GM12878 (cell line): ENCODE measurements around the gene FAM193A. TPM values are rescaled to one million over a fixed set of nuclear protein-coding genes. Genes with fewer than 3 reads are reported as not detected.

Source experiments
- BACH1 ChIP-seq: fragments of 450-650 bp; IDR thresholded peaks from 2 replicates; pipeline ENCODE4 v1.6.1; 2017; ENCODE audit warnings: mild to moderate bottlenecking, borderline replicate concordance
- LARP7 ChIP-seq: fragments of 450-650 bp; IDR thresholded peaks from 2 replicates; pipeline ENCODE4 v1.6.1; 2017; ENCODE audit warnings: mild to moderate bottlenecking
- NBN ChIP-seq: fragments of 450-650 bp; IDR thresholded peaks from 2 replicates; pipeline ENCODE4 v1.6.1; 2016
- NR2C2 ChIP-seq: IDR thresholded peaks from 2 replicates; pipeline ENCODE4 v1.6.1; 2011; ENCODE audit warnings: borderline replicate concordance, low read depth; ENCODE audit not compliant: control insufficient read depth, insufficient read length
- POLR2A ChIP-seq: IDR thresholded peaks from 2 replicates; pipeline ENCODE4 v1.6.1; 2011; ENCODE audit warnings: low read depth, mild to moderate bottlenecking, low read length
- RAD21 ChIP-seq: IDR thresholded peaks from 2 replicates; pipeline ENCODE4 v1.6.1; 2011; ENCODE audit warnings: mild to moderate bottlenecking, low read depth, low read length, moderate library complexity; ENCODE audit not compliant: insufficient read depth
- RB1 ChIP-seq: fragments of 450-650 bp; formaldehyde crosslinking; IDR thresholded peaks from 2 replicates; pipeline ENCODE4 v1.6.1; 2017; ENCODE audit warnings: mild to moderate bottlenecking, borderline replicate concordance
- RFX5 ChIP-seq: IDR thresholded peaks from 2 replicates; pipeline ENCODE4 v1.6.1; 2011; ENCODE audit warnings: low read depth, low read length, improper control_type of control experiment
- SMC3 ChIP-seq: IDR thresholded peaks from 2 replicates; pipeline ENCODE4 v1.6.1; 2011; ENCODE audit warnings: low read length, improper control_type of control experiment, borderline replicate concordance
- TARDBP ChIP-seq: IDR thresholded peaks from 2 replicates; pipeline ENCODE4 v1.6.1; 2016; ENCODE audit warnings: borderline replicate concordance
- polyA plus RNA-seq, 11 experiments: library from polyadenylated mRNA; depleted of rRNA in 4 of 11; unstranded in 6 of 11; stranded (reverse) in 5 of 11; fragments of >200 nt; fragmentation: Nextera tagmentation in 4 of 11; fragmentation: Illumina TruSeq in 1 of 11; extraction: Ambion mirVana in 4 of 11; extraction: Trizol in 1 of 11; gene quantifications; 1 replicate in 1 of 11; 2 replicates in 10 of 11; pipeline versions ENCODE4 v1.2.1 to v1.2.3, GENCODE V29; 2011 to 2016; ENCODE audit warnings: inconsistent platforms in 2 of 11, missing spikeins in 2 of 11, low read depth in 1 of 11
- total RNA-seq, 4 experiments: library from RNA; depleted of rRNA in 3 of 4; stranded (reverse); fragments of >200 nt in 3 of 4; fragmentation: Illumina TruSeq in 1 of 4; extraction: Trizol in 1 of 4; gene quantifications; 2 replicates each; pipeline versions ENCODE4 v1.2.1 to v1.2.3, GENCODE V29; 2013 to 2021
- TF ChIP-seq, protein P1 (sequence below): fragments of 450-650 bp; IDR thresholded peaks from 2 replicates; pipeline ENCODE4 v1.6.1; 2017; ENCODE audit warnings: mild to moderate bottlenecking, moderate library complexity
- TF ChIP-seq, protein P2 (sequence below): fragments of 450-650 bp; conservative IDR thresholded peaks from 2 replicates; pipeline ENCODE4 v1.6.1; 2017; ENCODE audit warnings: mild to moderate bottlenecking, moderate library complexity
- TF ChIP-seq, protein P3 (sequence below): fragments of 450-650 bp; formaldehyde crosslinking; IDR thresholded peaks from 2 replicates; pipeline ENCODE4 v1.4.0; 2022; ENCODE audit warnings: mild to moderate bottlenecking, moderate library complexity
- TF ChIP-seq, protein P4 (sequence below): IDR thresholded peaks from 2 replicates; pipeline ENCODE4 v1.6.1; 2012; ENCODE audit warnings: mild to moderate bottlenecking, low read depth, low read length

FAM193A gene
- total and polyA plus RNA-seq, 10 of the 15 experiments (the other 5 are each of a cell fraction or from before 2014, with no cell fraction given) = 0.52 to 23.3 (median 7.4) TPM

DNA sequence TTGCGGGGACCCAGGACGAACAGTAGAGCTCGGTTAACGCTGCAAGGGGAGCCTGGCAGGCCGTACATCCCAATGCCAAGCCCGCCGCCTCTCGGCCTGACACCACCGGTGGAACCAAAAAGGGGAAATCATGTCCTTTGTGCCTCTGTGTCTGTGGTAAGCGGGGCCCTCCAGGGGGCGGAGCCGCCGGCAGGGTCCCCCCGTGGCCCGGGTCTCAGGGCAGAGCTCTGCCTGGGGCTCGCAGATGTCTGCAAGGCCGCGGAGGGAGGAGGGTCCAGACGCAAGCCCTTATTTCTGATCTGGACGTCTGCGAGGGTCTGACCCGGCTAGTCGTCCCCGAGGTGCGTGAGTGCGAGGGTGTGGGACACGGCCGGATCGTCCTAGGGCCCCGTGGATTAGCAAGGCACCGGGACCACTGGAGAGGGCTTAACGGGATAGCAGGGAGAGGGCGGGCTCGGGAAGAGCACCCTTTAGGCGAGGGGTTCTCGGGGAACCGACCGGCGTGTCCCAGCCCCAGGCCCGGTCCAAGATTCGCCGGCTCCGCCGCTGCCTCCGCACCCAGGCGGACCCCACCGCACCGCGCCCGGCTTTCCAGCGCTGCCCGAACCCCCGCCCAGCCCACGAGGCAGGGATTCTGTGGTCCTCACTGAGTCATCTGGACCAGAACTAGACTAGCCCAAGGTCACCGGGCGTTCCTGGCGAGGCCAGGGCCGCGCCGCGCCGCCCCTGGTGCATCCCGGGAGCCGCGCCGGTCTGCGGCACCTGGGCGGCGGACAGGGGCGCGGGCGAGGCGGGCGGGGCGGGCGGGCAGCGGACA is 863 bp upstream of the FAM193A start (continued):
- TF ChIP-seq, protein P1, sequence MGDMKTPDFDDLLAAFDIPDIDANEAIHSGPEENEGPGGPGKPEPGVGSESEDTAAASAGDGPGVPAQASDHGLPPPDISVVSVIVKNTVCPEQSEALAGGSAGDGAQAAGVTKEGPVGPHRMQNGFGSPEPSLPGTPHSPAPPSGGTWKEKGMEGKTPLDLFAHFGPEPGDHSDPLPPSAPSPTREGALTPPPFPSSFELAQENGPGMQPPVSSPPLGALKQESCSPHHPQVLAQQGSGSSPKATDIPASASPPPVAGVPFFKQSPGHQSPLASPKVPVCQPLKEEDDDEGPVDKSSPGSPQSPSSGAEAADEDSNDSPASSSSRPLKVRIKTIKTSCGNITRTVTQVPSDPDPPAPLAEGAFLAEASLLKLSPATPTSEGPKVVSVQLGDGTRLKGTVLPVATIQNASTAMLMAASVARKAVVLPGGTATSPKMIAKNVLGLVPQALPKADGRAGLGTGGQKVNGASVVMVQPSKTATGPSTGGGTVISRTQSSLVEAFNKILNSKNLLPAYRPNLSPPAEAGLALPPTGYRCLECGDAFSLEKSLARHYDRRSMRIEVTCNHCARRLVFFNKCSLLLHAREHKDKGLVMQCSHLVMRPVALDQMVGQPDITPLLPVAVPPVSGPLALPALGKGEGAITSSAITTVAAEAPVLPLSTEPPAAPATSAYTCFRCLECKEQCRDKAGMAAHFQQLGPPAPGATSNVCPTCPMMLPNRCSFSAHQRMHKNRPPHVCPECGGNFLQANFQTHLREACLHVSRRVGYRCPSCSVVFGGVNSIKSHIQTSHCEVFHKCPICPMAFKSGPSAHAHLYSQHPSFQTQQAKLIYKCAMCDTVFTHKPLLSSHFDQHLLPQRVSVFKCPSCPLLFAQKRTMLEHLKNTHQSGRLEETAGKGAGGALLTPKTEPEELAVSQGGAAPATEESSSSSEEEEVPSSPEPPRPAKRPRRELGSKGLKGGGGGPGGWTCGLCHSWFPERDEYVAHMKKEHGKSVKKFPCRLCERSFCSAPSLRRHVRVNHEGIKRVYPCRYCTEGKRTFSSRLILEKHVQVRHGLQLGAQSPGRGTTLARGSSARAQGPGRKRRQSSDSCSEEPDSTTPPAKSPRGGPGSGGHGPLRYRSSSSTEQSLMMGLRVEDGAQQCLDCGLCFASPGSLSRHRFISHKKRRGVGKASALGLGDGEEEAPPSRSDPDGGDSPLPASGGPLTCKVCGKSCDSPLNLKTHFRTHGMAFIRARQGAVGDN = no peak
- no peak for TF ChIP-seq RFX5
- no peak for TF ChIP-seq NR2C2
- peak; percentile 22; the same call in 1 of the 2 replicates for TF ChIP-seq SMC3
- TF ChIP-seq, protein P2, sequence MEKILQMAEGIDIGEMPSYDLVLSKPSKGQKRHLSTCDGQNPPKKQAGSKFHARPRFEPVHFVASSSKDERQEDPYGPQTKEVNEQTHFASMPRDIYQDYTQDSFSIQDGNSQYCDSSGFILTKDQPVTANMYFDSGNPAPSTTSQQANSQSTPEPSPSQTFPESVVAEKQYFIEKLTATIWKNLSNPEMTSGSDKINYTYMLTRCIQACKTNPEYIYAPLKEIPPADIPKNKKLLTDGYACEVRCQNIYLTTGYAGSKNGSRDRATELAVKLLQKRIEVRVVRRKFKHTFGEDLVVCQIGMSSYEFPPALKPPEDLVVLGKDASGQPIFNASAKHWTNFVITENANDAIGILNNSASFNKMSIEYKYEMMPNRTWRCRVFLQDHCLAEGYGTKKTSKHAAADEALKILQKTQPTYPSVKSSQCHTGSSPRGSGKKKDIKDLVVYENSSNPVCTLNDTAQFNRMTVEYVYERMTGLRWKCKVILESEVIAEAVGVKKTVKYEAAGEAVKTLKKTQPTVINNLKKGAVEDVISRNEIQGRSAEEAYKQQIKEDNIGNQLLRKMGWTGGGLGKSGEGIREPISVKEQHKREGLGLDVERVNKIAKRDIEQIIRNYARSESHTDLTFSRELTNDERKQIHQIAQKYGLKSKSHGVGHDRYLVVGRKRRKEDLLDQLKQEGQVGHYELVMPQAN = peak; percentile 78
- TF ChIP-seq, protein P3, sequence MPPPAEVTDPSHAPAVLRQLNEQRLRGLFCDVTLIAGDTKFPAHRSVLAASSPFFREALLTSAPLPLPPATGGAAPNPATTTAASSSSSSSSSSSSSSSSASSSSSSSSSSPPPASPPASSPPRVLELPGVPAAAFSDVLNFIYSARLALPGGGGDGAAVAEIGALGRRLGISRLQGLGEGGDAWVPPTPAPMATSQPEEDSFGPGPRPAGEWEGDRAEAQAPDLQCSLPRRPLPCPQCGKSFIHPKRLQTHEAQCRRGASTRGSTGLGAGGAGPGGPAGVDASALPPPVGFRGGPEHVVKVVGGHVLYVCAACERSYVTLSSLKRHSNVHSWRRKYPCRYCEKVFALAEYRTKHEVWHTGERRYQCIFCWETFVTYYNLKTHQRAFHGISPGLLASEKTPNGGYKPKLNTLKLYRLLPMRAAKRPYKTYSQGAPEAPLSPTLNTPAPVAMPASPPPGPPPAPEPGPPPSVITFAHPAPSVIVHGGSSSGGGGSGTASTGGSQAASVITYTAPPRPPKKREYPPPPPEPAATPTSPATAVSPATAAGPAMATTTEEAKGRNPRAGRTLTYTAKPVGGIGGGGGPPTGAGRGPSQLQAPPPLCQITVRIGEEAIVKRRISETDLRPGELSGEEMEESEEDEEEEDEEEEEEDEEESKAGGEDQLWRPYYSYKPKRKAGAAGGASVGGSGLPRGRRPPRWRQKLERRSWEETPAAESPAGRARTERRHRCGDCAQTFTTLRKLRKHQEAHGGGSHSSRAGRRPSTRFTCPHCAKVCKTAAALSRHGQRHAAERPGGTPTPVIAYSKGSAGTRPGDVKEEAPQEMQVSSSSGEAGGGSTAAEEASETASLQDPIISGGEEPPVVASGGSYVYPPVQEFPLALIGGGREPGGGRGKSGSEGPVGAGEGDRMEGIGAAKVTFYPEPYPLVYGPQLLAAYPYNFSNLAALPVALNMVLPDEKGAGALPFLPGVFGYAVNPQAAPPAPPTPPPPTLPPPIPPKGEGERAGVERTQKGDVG = no peak
- no peak for TF ChIP-seq RB1
- no peak for TF ChIP-seq BACH1
- TF ChIP-seq, protein P4, sequence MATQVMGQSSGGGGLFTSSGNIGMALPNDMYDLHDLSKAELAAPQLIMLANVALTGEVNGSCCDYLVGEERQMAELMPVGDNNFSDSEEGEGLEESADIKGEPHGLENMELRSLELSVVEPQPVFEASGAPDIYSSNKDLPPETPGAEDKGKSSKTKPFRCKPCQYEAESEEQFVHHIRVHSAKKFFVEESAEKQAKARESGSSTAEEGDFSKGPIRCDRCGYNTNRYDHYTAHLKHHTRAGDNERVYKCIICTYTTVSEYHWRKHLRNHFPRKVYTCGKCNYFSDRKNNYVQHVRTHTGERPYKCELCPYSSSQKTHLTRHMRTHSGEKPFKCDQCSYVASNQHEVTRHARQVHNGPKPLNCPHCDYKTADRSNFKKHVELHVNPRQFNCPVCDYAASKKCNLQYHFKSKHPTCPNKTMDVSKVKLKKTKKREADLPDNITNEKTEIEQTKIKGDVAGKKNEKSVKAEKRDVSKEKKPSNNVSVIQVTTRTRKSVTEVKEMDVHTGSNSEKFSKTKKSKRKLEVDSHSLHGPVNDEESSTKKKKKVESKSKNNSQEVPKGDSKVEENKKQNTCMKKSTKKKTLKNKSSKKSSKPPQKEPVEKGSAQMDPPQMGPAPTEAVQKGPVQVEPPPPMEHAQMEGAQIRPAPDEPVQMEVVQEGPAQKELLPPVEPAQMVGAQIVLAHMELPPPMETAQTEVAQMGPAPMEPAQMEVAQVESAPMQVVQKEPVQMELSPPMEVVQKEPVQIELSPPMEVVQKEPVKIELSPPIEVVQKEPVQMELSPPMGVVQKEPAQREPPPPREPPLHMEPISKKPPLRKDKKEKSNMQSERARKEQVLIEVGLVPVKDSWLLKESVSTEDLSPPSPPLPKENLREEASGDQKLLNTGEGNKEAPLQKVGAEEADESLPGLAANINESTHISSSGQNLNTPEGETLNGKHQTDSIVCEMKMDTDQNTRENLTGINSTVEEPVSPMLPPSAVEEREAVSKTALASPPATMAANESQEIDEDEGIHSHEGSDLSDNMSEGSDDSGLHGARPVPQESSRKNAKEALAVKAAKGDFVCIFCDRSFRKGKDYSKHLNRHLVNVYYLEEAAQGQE = no peak
- TF ChIP-seq TARDBP = no peak
- TF ChIP-seq POLR2A = peak; percentile 3; the same call in 1 of the 2 replicates
- 0 out of 2 replicates have a peak, but pooled peaks have one; percentile 29 for TF ChIP-seq NBN
- TF ChIP-seq LARP7 = peak; percentile 58; the same call in 1 of the 2 replicates
- no peak for TF ChIP-seq RAD21
